Measurements from ENCODE around the gene HMG20A. TPM values are rescaled to one million over a fixed set of nuclear protein-coding genes. Genes with fewer than 3 reads are reported as not detected.
"Not testable (repeated sequence)": the region's sequence is repeated elsewhere in the genome, so short reads cannot be mapped to it uniquely, and the experiment has no call there.

Gene HMG20A
- total and polyA plus RNA-seq, 5 donors from 2014 or later, result 24.4 to 32.3 (median 25.6) TPM

GRCh38 chr15:77396692-77397091, 24.0 kb upstream of the HMG20A start:
- H3K36me3 ChIP-seq (ENCODE audit: control insufficient read depth, insufficient read depth, low read length), result no peaks in the 10 kb centered on the region
- no peaks in the 10 kb centered on the region for H3K4me1 ChIP-seq (ENCODE audit: control insufficient read depth, insufficient read depth, low read length, poor library complexity, severe bottlenecking)
- peaks cover 13% of the 10 kb centered on the region for H3K27me3 Mint-ChIP-seq
- DNase-seq (no peak), ATAC-seq (ENCODE audit: low read depth in 2 of 2) (no peak)
- peaks cover 0 to 16% (median 1%) of the 10 kb centered on the region in 4 donors for H3K4me1 Mint-ChIP-seq
- peaks cover 3% of the 10 kb centered on the region for H3K27me3 ChIP-seq (ENCODE audit: control insufficient read depth, insufficient read depth, low read length)
- no peak overlapping the region for H3K27ac ChIP-seq (ENCODE audit: insufficient read depth, low read length, poor library complexity, severe bottlenecking)
- peaks cover 6 to 50% (median 18%) of the 10 kb centered on the region in 7 donors for H3K9me3 Mint-ChIP-seq
- H3K27ac Mint-ChIP-seq, result no peak overlapping the region
- H3K4me3 Mint-ChIP-seq, result no peak overlapping the region
- H3K4me3 ChIP-seq (ENCODE audit: low read depth, low read length), result no peak overlapping the region
- peaks cover 4% of the 10 kb centered on the region for H3K36me3 Mint-ChIP-seq
- peaks cover 9 to 38% of the 10 kb centered on the region in 2 experiments for H3K9me3 ChIP-seq (ENCODE audit: control insufficient read depth in 2 of 2, low read length in 2 of 2)

- Mint-ChIP-seq H3K4me1 (peaks cover 0 to 16% (median 3%) of the 10 kb centered on the region in 4 donors), H3K27me3 (peaks cover 13% of the 10 kb centered on the region), H3K9me3 (peaks cover 6 to 50% (median 18%) of the 10 kb centered on the region in 7 donors), H3K36me3 (peaks cover 4% of the 10 kb centered on the region), H3K27ac (no peak overlapping the region), H3K4me3 (no peak overlapping the region)
- DNase-seq (no peak), ATAC-seq (ENCODE audit: low read depth in 2 of 2) (no peak)
- Histone ChIP-seq H3K27ac (ENCODE audit: insufficient read depth, low read length, poor library complexity, severe bottlenecking) (no peak overlapping the region), H3K4me1 (ENCODE audit: control insufficient read depth, insufficient read depth, low read length, poor library complexity, severe bottlenecking) (no peaks in the 10 kb centered on the region), H3K9me3 (ENCODE audit: control insufficient read depth in 2 of 2, low read length in 2 of 2) (peaks cover 9 to 38% of the 10 kb centered on the region in 2 experiments), H3K36me3 (ENCODE audit: control insufficient read depth, insufficient read depth, low read length) (no peaks in the 10 kb centered on the region), H3K27me3 (ENCODE audit: control insufficient read depth, insufficient read depth, low read length) (peaks cover 3% of the 10 kb centered on the region), H3K4me3 (ENCODE audit: low read depth, low read length) (no peak overlapping the region)
Observed at GRCh38 chr15:77398927-77399326, 21.8 kb upstream of the HMG20A start.

DNA sequence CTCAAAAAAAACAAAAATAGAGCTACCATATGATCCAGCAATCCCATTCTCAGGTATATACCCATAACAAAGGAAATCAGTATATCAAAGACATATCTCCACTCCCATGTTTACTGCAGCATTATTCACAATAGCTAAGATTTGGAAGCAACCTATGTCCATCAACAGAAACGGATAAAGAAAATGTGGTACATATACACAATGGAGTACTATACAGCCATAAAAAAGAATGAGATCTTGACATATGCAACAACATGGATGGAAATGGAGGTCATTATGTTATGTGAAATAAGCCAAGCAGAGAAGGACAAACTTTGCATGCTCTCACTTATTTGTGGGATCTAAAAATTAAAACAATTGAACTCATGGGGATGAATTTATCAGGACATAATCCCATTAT, 20.4 kb upstream of the HMG20A start:
- Histone ChIP-seq H3K9me3 (ENCODE audit: control insufficient read depth in 2 of 2, low read length in 2 of 2) (peaks cover 6 to 26% of the 10 kb centered on the region in 2 experiments), H3K27me3 (ENCODE audit: control insufficient read depth, insufficient read depth, low read length) (no peaks in the 10 kb centered on the region), H3K4me3 (ENCODE audit: low read depth, low read length) (no peak overlapping the region), H3K4me1 (ENCODE audit: control insufficient read depth, insufficient read depth, low read length, poor library complexity, severe bottlenecking) (no peaks in the 10 kb centered on the region), H3K36me3 (ENCODE audit: control insufficient read depth, insufficient read depth, low read length) (no peaks in the 10 kb centered on the region), H3K27ac (ENCODE audit: insufficient read depth, low read length, poor library complexity, severe bottlenecking) (no peak overlapping the region)
- Mint-ChIP-seq H3K4me3 (no peak overlapping the region), H3K27ac (no peak overlapping the region), H3K36me3 (peaks cover 2% of the 10 kb centered on the region), H3K4me1 (peaks cover 0 to 12% (median 3%) of the 10 kb centered on the region in 4 donors), H3K9me3 (peaks cover 3 to 47% (median 16%) of the 10 kb centered on the region in 7 donors), H3K27me3 (peaks cover 13% of the 10 kb centered on the region)
- no peak for ATAC-seq (ENCODE audit: low read depth in 2 of 2)
- no peak for DNase-seq

DNA sequence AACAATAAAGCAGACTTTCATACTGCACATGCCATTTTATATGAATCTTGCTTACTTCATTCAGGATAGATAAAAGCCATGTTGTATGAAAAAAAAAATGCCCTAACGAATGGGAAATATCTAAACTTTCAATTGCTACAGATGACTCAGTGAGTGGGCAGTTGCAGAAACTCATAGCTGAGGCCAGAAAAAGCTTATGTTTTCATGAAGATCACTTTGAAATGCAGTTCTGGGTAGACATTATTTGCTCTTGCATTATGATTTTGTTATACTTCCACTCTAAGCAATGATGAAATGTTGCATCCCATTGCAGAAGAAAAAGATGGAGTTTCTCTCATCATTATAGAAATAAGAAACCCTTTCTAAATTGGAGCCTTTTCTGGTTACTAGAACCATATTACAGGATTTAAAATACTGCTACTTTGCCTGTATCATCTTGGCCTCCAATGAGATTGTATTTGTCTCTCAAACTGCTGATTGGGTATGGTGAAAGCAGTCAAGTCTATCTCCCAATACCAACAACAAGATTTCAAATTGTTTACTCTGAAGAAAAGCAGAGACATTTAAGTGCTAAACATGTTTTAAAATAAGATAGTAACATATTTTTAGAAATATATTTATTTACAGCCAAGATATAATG, 17.8 kb upstream of the HMG20A start:
- no peak for ATAC-seq (ENCODE audit: low read depth in 2 of 2)
- Mint-ChIP-seq H3K27me3 (peaks cover 4% of the 10 kb centered on the region), H3K4me1 (peaks cover 0 to 8% (median 0%) of the 10 kb centered on the region in 4 donors), H3K27ac (no peak overlapping the region), H3K9me3 (peaks cover 0 to 26% (median 6%) of the 10 kb centered on the region in 7 donors), H3K4me3 (no peak overlapping the region), H3K36me3 (no peaks in the 10 kb centered on the region)
- H3K36me3 ChIP-seq (ENCODE audit: control insufficient read depth, insufficient read depth, low read length), result no peaks in the 10 kb centered on the region
- no peak overlapping the region for H3K4me3 ChIP-seq (ENCODE audit: low read depth, low read length)
- H3K9me3 ChIP-seq (ENCODE audit: control insufficient read depth in 2 of 2, low read length in 2 of 2), result peaks cover 6 to 21% of the 10 kb centered on the region in 2 experiments
- H3K27ac ChIP-seq (ENCODE audit: insufficient read depth, low read length, poor library complexity, severe bottlenecking), result no peak overlapping the region
- H3K27me3 ChIP-seq (ENCODE audit: control insufficient read depth, insufficient read depth, low read length), result no peaks in the 10 kb centered on the region
- H3K4me1 ChIP-seq (ENCODE audit: control insufficient read depth, insufficient read depth, low read length, poor library complexity, severe bottlenecking), result no peaks in the 10 kb centered on the region
- DNase-seq, result no peak

GRCh38 chr15:77406173-77406759, 14.4 kb upstream of the HMG20A start:
- H3K36me3 Mint-ChIP-seq; H3K36me3 ChIP-seq (ENCODE audit: control insufficient read depth, insufficient read depth, low read length); H3K27ac ChIP-seq (ENCODE audit: insufficient read depth, low read length, poor library complexity, severe bottlenecking); H3K9me3 Mint-ChIP-seq; H3K27ac Mint-ChIP-seq; H3K4me1 ChIP-seq (ENCODE audit: control insufficient read depth, insufficient read depth, low read length, poor library complexity, severe bottlenecking); DNase-seq; ATAC-seq (ENCODE audit: low read depth in 2 of 2); H3K27me3 Mint-ChIP-seq; H3K9me3 ChIP-seq (ENCODE audit: control insufficient read depth in 2 of 2, low read length in 2 of 2); H3K4me3 ChIP-seq (ENCODE audit: low read depth, low read length); H3K27me3 ChIP-seq (ENCODE audit: control insufficient read depth, insufficient read depth, low read length); H3K4me3 Mint-ChIP-seq: not testable (repeated sequence)
- H3K4me1 Mint-ChIP-seq, result peaks cover 6 to 14% (median 10%) of the 10 kb centered on the region in 4 donors

DNA sequence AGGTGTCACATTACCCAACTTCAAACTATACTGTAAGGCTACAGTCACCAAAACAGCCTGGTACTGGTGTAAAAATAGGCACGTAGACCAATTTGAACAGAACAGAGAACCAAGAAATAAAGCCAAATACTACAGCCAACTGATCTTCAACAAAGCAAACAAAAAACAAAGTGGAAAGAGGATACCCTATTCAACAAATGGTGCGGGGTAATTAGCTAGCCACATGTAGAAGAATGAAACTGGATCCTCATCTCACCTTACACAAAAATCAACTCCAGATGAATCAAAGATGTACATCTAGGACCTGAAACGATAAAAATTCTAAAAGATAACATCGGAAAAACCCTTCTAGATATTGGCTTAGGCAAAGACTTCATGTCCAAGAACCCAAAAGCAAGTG, 13.8 kb upstream of the HMG20A start:
- ATAC-seq (ENCODE audit: low read depth in 2 of 2), result no peak
- peaks cover 9% of the 10 kb centered on the region for H3K4me1 ChIP-seq (ENCODE audit: control insufficient read depth, insufficient read depth, low read length, poor library complexity, severe bottlenecking)
- Mint-ChIP-seq H3K27me3 (no peaks in the 10 kb centered on the region), H3K27ac (no peak overlapping the region), H3K4me3 (no peak overlapping the region), H3K9me3 (no peaks in the 10 kb centered on the region), H3K4me1 (peaks cover 6 to 14% (median 10%) of the 10 kb centered on the region in 4 donors), H3K36me3 (no peaks in the 10 kb centered on the region)
- no peak for DNase-seq
- H3K27ac ChIP-seq (ENCODE audit: insufficient read depth, low read length, poor library complexity, severe bottlenecking), result no peak overlapping the region
- H3K27me3 ChIP-seq (ENCODE audit: control insufficient read depth, insufficient read depth, low read length), result no peaks in the 10 kb centered on the region
- H3K9me3 ChIP-seq (ENCODE audit: control insufficient read depth in 2 of 2, low read length in 2 of 2), result no peaks in the 10 kb centered on the region
- no peak overlapping the region for H3K4me3 ChIP-seq (ENCODE audit: low read depth, low read length)
- no peaks in the 10 kb centered on the region for H3K36me3 ChIP-seq (ENCODE audit: control insufficient read depth, insufficient read depth, low read length)

DNA sequence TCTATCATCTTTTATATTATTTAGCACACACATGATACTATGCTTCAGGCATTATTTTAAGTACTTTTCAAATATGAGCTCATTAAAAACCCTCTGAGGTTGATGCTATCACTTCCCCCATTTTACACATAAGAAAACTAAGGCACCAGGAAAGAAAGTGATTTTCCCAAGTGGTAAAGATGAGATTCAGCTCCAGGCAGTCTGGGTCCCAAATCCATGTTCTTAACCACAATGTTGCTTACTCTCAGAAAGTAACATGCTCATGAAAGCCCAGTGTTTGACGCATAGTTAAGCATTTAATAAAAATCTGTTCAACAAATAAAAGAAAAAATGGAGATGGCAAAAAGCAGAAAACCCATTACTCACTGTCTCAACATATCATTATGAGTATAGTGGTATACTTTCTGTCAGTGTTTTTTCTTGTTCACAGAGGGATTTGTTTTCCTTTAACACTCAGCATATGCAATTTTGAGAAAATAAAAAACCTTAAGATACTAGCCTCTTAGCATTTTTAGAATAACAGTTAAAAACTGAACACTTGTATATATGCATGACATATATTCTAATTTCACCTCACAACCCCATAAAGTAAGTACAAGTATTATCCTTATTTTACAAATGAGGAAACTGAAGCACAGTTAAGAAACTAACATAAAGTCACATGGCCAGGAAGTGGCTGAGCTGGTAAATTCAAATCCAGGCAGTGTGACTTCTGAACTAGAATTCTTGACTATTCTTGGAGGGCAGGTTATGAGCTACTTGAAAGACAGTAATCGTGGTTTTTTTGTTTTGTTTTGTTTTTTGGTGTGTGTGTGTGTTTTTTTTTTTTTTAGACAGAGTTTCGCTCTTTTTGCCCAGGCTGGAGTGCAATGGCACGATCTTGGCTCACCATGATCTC, 11.2 kb upstream of the HMG20A start:
- no peaks in the 10 kb centered on the region for H3K36me3 ChIP-seq (ENCODE audit: control insufficient read depth, insufficient read depth, low read length)
- H3K27ac Mint-ChIP-seq, result peak overlapping the region; percentile 23 to 63 (median 25)
- ATAC-seq (ENCODE audit: low read depth in 2 of 2), result peak; percentile 67 to 84
- H3K36me3 Mint-ChIP-seq, result no peaks in the 10 kb centered on the region
- no peaks in the 10 kb centered on the region for H3K9me3 Mint-ChIP-seq
- no peaks in the 10 kb centered on the region for H3K27me3 ChIP-seq (ENCODE audit: control insufficient read depth, insufficient read depth, low read length)
- peaks cover 9% of the 10 kb centered on the region for H3K4me1 ChIP-seq (ENCODE audit: control insufficient read depth, insufficient read depth, low read length, poor library complexity, severe bottlenecking)
- H3K4me3 ChIP-seq (ENCODE audit: low read depth, low read length), result peak overlapping the region; percentile 17
- DNase-seq, result peak in 2 of 3 donors; percentile 33 to 80
- H3K9me3 ChIP-seq (ENCODE audit: control insufficient read depth in 2 of 2, low read length in 2 of 2), result no peaks in the 10 kb centered on the region
- no peaks in the 10 kb centered on the region for H3K27me3 Mint-ChIP-seq
- H3K27ac ChIP-seq (ENCODE audit: insufficient read depth, low read length, poor library complexity, severe bottlenecking), result no peak overlapping the region
- peaks cover 6 to 13% (median 10%) of the 10 kb centered on the region in 4 donors for H3K4me1 Mint-ChIP-seq
- H3K4me3 Mint-ChIP-seq, result peak overlapping the region in 2 of 4 donors; percentile 39 to 49
